ENCODE data around the gene FUT6.

Gene FUT6

DNA sequence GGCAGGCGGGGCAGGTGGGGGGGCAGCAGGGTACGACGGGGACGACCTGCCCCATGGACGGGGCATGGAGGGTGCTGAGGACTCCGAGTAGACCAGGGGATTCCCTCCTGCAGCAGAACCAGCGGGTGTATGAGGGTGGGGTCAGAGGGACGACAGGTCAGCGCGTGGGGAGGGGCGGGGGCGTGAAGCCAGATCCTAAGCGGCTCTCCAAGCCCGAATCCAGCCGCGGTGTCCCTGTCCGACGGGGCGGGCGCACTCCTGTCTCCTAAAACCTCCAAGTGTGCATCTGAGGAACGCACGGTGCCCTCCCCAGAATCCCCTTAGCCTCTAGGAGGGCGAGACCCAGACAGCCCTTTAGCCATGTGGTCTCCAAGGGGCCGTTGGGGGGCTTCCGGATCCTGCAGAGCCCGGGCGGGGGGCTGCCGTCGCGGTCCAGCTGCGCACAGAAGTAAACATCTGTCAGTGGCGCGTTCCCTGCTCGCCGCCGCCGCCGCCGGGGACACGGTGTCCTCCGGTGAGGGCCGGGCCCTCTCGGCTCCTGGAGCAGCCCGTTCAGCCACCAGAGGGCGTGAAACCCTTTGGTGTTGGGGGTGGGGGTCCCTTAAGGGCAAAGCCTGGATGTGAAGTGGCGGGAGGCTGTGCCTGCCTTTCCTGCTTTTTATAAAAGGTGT, 33.9 kb downstream of the FUT6 start:
- DNase-seq (ENCODE audit: low read depth in 2 of 2): no peak

DNA sequence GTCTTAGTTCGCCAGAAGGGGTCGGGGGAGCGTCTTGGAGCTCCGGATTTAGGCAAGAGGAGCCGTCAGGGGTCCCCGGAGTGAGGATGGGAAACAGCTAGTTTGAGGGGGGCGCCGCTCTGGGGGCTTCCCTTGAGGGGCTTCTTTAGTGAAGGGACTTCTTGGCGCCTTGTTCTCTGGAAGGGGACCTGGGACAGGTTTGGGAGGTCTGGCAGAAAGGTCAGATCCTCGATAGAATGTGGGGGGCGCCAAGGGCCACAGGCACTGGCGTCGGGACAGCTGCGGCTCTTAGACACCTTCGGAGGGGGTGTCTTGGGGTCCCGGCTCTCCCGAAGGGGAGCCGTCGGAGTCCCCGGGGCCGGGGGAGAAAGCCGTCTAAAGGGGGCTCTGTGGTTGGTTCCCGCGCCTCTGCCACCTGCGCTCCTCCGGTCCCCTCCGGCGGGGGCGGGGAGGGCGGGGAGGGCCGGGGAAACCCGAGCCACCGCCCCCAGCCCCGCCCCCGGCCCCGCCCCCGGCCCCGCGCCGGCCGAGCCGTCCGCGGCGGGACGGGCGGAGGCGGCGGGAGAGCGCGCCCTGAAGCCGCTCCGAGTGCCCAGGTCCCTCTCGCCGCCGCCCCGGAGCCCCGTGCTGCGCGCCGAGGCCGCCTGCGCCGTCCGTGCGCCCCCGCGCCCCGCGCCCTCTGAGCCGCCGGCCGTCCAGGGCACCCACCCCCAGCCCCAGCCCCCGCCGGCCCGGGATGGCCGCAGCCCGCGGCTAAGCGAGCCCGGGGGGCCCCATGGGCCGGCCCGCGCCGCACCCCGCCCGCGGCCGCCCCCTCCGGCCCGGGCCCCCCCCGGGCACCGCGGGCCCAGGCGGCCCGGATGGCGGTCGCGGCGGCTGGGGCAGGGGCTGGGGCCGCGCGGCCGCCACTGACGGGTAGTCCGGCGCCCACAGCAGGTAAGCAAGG, 34.7 kb downstream of the FUT6 start, which contains the start of gene NRTN:
Gene NRTN, plus strand, starts transcription at position 552 of the 946 bp plus-strand sequence. CDS start 19,099 bp downstream, outside the sequence.
- DNase-seq (ENCODE audit: low read depth in 2 of 2): no peak

DNA sequence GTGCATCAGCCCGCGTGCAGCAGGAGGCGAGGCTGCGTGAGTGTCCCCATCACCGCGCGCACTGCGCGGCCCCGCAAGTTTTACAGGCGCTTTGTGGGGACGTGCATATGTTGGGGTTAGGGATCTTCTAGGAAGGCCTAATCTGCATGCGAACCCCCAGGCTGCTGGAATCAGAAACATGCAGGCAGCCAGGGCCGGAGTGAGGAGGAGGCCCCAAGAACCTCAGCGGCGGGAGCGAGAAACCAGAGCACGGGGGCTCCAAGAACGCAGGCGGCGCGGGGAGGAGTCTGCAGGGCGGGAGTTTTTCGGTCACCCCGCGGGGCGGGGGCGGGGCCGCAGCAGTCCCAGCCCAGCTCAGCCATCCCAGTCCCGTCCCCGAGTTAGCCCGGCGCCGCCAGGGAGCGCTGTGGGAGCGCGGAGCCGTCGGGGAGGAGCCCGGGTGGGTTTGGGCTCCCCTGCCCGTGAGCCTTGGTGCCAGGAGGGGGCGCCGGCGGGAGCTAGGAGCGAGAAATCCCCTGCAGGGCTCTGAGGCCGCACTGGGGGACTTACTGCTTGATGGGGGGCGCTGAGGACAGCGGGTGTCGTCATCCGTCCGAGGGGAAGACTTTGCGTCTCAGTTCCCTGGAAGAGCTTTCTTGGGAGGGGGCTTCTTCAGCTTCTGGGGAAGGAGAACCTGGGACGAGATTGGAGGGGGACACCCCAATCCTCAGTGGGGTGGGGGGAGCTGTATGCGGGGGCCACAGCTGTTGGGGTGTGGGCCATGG, 35.6 kb downstream of the FUT6 start:
- DNase-seq (ENCODE audit: low read depth in 2 of 2): peak; percentile 68 to 70

DNA sequence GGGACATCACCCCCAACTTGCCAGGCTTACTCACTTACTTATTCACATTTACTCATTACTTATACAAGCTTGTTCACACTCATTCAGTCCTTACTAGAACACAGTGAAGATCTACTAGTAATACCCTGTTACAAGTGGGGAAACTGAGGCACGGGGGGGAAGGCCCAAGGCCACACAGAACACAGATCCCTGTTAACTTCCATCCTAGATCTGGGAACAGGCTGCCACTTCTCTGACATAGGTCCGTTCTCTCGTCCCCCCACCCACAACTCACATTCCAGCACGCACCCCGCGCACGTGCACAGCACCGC, 36.1 kb downstream of the FUT6 start:
- no peak for DNase-seq (ENCODE audit: low read depth in 2 of 2)

DNA sequence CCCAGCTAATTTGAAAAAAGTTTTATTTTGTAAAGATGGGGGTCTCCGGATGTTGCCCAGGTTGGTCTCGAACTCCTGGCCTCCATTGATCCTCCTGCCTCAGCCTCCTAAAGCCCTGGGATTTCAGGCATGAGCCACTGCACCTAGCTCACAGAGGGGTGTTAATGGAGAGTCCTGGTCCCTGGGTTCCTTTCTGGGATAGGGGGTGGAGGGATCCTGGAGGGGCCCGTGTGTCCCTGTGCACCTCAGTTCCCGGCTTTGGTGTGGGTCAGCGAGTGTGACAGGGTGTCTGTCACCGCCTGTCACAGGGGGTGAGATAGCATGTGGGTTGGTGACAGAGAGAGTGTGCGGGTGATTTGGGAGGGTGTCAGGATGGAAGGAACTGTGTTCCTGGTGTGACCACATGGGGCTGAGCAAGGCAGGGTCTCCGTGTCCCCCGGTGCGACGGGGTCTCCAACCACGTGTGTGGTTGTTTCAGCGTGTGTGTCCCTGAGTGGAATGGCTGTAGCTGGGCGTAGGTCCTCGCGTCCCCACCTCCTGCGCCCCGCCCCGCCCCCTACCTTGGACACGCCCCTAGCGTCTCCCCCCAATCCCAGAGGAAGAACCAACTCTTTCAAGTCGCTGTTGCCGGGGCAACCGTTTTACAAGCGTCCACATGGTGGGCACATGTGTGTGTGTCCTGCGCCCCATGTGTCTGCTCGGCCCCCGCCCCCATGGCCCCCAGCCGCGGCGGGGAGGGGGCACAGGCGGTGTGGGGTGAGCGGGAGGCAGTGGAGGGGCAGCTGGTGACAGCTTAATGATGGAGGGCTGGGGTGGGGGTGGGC, 37.5 kb downstream of the FUT6 start:
- peak; percentile 51 to 54 for DNase-seq (ENCODE audit: low read depth in 2 of 2)

DNA sequence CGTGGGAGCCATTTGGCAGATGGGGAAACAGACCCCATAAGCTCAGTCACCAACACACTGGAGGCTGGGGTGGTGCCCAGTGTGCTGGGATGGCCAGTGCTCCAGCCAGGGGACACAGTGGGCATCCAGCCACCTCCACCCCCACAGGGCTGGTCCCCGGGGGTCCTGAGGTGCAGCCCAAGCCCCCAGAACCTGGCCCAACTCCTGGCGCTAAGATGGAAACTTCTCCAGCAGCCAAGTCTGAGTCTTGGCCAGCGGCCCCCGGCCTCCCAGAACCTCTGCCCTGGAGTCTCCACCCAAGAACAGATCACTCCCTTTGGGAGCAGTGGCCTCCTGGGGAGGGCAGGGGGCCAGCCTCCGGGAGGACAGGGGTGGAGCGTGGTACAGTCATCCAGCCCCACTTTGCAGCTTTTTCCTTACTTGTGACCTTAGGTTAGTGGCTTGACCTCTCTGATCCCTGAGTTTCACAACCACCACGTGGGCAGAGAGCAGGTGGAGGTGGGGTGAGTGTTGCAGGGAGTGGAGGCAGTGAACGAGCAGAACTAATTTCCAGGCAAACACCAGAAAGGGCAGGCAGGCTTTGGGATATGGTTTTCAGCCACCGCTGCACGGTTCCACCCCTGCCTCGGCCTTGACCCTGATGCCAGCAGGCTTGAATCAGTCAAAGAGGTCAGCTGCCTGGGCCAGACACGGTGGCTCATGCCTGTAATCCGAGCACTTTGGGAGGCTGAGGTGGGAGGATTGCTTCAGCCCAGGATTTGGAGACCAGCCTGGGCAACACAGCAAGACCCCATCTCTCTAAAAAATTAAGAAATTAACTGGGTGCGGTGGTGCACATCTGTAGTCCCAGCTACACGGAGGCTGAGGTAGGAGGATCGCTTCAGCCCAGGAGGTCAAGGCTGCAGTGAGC, 38.9 kb downstream of the FUT6 start:
- no peak for DNase-seq (ENCODE audit: low read depth in 2 of 2)

DNA sequence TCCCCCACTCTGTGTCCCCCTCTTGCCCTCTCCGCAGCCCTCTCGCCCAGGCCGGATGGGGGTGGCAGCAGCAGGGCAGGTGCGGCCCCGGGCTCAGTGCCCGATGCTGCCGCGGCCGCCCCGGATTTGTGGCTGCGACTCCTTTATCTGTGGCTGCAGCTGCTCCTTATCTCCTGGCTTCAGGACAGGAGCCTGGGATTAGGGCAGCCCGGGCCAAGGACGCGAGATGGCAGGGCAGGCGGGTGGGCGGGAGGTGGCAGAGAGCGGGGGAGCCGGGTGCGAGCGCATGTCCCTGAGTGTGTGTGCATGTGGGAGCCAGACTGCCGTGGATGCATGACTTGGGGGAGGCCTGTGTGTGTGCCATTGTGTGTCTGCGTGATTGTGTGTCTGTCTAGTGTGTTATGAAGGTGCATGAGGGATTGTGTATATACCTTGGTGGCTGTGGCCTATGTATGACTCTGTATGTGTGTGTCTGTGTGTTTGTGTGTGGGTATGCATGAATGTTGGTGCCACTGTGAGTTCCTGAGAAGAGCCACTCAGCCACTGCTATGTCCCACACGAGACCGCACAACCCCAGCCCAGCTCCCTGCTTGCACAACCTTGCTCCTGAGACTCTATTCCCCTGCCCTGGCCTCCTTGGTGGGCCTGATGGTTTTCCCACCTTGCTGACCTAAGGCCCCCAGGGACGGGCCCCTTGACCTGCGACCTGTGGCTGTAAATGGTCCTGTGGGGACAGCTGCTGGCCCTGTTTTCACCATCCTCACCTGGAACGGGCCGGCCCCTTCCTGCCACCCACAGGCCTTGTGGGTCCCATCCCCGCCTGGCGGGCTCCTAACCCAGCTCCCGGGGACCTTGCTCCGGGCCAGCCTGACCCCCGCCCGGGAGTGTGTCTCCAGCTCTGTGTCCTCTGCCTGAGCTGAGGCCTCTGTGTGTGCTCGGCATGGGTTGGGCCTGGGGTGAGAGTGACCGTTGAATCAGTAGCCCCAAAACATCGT, 40.0 kb downstream of the FUT6 start:
- DNase-seq (ENCODE audit: low read depth in 2 of 2): no peak

DNA sequence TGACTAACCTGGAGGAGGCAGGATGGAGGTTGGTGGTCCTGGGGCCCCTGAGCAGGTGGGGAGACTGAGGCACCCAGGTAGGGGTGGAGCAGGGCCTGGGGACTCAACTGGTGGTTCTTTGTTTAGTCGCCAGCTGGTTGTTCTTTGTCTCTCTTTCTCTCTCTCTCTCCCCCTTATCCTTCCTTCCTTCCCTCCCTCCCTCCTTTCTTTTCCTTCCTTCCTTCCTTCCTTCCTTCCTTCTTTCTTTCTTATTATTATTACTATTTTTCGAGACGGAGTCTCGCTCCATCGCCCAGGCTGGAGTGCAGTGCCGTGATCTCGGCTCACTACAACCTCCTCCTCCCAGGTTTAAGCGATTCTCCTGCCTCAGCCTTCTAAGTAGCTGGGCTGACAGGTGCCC, 41.3 kb downstream of the FUT6 start:
- no peak for DNase-seq (ENCODE audit: low read depth in 2 of 2)

DNA sequence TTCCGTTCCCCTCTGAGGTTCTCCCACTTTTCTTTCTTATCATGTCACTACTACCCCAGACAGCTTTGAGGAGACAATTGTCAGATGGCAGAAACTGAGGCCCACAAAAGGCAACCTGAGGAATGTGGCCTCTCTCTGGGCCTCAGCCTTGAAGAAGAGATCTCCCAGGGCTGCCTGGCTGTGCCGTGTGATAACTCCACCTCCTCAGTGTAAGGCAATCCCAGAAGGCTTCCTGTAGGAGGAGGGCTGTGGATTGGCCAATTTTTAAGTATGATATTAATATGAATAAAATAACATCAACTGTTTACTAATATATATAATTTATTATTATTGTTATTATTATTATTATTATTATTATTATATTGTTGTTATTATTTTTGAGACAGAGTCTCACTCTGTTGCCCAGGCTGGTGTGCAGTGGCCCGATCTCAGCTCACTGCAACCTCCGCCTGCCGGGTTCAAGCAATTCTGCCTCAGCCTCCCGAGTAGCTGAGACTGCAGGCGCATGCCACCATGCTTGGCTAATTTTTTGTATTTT, 44.1 kb downstream of the FUT6 start:
- DNase-seq (ENCODE audit: low read depth in 2 of 2): no peak

DNA sequence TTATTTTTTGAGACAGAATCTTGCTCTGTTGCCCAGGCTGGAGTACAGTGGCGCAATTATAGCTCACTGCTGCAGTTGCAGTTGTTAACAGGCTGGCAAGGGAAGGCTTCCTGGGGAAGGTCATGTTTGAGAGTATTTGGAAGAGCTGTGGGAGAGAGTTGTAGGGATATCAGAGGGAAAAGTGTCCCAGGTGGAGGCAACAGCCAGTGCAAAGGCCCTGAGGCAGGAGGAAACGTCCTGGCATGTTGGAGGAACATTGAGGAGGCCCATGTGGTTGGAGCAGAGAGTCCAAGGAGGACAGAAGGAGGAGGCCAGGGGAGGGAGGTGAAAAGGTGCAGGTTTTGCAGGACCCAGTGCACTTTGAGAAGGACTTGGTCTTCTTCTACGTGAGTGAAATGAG, 46.3 kb downstream of the FUT6 start:
- DNase-seq (ENCODE audit: low read depth in 2 of 2): no peak

DNA sequence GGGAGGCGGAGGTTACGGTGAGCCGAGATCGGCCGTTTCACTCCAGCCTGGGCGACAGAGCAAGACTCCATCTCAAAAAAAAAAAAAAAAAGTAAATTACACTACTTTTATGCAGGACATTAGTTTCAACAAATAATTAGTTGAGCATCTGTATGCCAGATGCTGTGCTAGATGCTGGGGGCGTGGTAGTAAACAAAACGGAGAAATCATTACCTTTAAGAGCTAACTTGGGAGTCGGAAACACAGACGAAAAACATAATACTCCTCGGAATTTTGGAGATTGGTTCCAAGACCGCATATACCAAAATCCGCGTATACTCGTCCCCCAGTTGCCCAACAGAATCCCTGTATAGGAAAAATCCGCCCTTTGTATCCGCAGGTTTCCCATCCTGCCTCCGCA, 47.3 kb downstream of the FUT6 start:
- DNase-seq (ENCODE audit: low read depth in 2 of 2): no peak

DNA sequence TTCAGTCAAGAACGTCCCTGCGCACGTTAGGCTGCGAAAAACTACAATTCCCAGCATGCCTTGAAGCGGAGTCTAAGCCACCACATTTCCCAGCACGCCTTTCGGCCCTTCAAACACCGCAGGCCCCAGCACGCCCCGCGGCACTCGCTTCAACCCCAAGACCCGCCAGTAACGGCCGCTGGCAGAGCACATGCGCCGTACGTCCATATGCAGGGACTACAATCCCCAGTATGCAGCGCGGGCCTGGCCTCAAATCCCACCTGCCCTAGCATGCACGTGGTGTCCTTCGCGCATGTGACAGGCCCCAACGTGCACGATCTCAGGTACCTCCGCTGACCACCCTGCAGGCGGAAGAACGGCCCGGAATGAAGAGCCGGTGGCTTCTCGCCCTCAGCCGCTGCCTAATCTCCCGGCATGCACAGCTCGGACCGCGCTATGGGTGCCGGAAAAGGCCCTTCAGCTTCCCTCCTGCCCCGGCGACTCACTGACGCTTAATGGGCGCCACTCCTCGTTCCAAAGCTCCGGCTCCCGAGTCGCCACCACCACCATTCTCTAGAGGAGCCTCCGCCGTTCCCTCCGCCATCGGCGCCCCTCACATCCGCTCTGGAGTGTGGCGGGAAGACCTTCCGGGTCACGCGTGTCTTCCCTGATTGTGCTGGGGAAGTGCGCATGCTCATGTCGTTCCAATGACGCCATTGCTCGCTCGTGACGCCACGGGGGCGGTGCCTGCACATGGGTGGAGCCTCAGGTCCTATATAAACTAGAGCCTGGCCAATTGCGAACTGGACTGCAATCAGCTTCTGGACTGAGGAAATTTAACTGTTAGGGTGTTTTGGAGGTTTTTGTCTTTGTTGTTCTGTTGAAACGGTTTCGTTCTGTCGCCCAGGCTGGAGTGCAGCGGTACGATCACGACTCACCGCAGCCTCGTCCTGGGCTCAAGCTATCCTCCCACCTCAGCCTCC, 48.7 kb downstream of the FUT6 start, which contains the start of gene DUS3L:
Gene DUS3L, minus strand, starts transcription at position 605 of the 962 bp plus-strand sequence. Its CDS starts 22 bp downstream, at position 583.
- peak; percentile 95 for DNase-seq (ENCODE audit: low read depth in 2 of 2)

DNA sequence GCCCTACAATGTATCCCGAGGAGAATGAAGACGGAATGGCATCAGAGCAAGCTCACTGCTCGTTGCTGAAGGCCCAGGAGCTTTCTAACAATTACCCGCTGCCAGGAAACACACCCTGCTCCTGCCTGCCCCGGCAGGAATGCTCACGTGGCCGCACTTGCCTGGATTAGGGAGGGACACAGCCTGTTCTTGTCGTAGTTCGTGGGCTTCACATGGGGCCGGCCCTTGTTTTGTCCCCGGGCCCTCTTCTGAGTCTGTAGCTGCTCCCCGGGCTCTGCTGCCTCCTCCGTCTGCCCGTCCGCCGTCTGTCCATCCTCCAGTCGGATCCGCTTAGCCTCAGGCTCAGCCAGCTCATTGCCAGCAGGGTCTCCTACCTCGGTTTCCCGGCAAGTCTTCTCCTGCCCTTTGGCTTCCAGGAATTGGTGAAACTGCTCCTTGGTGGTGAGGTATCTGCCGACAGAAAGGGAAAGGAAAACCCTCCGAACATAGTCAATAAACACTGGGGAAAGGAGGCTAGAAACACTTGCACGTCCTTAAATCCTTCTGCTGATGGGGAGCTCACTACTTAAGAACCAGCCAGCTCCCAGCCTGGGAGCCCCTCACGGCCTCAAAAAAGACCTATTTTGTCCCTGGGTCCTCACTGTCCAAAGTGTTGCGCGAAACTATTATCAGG, 49.5 kb downstream of the FUT6 start:
- DNase-seq (ENCODE audit: low read depth in 2 of 2): no peak

DNA sequence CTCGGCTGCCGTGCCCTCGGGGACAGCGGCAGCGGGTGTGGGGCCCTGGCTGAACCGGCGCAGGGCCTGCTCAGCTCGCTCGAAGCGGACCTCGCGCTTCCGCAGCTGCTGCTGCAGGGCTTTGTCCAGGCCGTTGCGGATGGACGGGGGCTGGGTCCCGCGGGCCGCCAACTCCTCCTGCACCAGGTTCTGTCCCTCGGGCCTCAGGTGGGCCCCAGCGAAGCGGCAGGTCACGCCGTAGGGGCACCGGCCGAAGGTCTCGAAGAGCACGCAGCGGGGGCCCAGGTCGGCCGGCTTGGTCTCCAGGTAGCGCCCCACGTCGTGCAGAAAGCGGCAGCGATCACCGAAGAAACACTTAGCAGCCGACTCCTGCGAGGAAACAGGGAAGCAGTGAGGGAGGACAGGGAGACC, 50.1 kb downstream of the FUT6 start:
- DNase-seq (ENCODE audit: low read depth in 2 of 2): no peak

DNA sequence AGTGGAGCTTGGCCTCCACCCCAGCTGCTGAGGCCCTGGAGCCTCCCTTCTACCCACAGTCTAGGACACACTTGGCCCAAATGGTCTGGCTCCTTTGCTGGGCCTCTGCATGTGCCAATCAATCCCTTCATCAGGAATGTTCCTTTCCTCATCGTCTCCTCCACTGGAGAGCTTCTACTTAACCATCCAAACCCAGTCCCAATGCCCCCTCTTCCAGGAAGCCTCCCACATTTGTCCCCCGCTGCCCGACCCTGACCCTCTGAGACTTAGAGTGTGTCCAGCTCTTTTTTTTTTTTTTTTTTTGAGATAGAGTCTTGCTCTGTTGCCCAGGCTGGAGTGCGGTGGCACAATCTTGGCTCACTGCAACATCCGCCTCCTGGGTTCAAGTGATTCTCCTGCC, 51.1 kb downstream of the FUT6 start:
- DNase-seq (ENCODE audit: low read depth in 2 of 2): no peak

DNA sequence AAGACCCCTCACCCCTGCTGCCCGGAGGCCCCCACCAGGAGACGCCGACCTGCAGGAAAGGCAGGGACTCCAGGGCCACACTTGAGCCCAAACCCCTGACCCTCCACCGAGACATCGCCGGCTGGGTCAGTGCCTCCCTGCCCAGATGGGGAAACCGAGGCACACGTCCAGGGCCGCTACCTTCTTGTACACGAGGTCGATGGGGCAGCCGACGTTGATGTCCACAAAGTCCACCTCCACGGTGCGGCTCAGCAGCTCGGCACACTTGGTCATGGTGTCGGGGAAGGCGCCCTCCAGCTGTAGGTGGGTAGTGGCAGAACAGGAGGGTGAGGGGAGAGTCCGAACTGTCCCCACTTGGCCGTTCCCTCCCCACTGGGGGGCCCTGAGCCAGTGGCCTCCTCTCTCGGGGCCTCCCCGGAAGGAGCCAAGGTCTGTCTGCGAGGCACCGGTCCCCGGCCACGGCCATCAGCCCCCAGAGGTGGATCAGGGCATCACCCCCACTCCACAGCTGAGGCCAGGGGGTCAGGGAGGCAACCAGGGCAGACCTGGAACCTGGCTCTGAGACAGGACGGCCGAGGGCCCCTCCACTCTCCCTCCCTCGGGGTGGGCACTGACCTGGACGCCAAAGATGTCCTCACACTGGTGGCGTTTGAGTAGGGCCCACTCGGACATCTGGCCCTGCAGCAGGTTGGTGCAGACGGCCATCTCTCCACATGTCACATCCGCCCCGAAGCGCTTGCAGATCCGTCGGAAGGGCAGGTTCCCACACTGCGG, 51.9 kb downstream of the FUT6 start:
- DNase-seq (ENCODE audit: low read depth in 2 of 2): no peak

All from fibroblast of skin of left quadriceps (primary cell).